HG03439 (cell line): Measurements from ENCODE around the gene DIAPH2.
A peak's percentile ranks its signal among the peaks of the same experiment; 100 is the strongest.

ENCODE experiments used
- ATAC-seq: cut with Tn5 transposase; IDR thresholded peaks from one replicate; pipeline ENCODE4 v1.9.1; 2021; ENCODE audit warnings: mild to moderate bottlenecking, moderate library complexity; ENCODE audit not compliant: unreplicated experiment

The DIAPH2 gene

GRCh38 chrX:97431281-97431680 lies 746.6 kb downstream of the DIAPH2 start:
- no peak for ATAC-seq

GRCh38 chrX:97446298-97446882 lies 761.7 kb downstream of the DIAPH2 start:
- no peak for ATAC-seq

- no peak for ATAC-seq
Observed at GRCh38 chrX:97447306-97447705, 762.7 kb downstream of the DIAPH2 start.

GRCh38 chrX:97452283-97452682 lies 767.6 kb downstream of the DIAPH2 start:
- ATAC-seq: no peak

- no peak for ATAC-seq
Observed at GRCh38 chrX:97461763-97462162, 777.1 kb downstream of the DIAPH2 start.

- no peak for ATAC-seq
Observed at GRCh38 chrX:97471071-97471470, 786.4 kb downstream of the DIAPH2 start.

- ATAC-seq: no peak
Observed at GRCh38 chrX:97474933-97475332, 790.3 kb downstream of the DIAPH2 start.

GRCh38 chrX:97479106-97479890 lies 794.7 kb downstream of the DIAPH2 start:
- no peak for ATAC-seq

- no peak for ATAC-seq
Observed at GRCh38 chrX:97481228-97481627, 796.6 kb downstream of the DIAPH2 start.

GRCh38 chrX:97482666-97483300 lies 798.1 kb downstream of the DIAPH2 start:
- ATAC-seq: no peak

GRCh38 chrX:97490656-97491055 lies 806.0 kb downstream of the DIAPH2 start:
- ATAC-seq: no peak

GRCh38 chrX:97494756-97495372 lies 810.2 kb downstream of the DIAPH2 start:
- ATAC-seq: peak; percentile 89

- no peak for ATAC-seq
Observed at GRCh38 chrX:97498093-97498492, 813.5 kb downstream of the DIAPH2 start.

GRCh38 chrX:97504431-97504830 lies 819.8 kb downstream of the DIAPH2 start:
- ATAC-seq: no peak

GRCh38 chrX:97517763-97518162 lies 833.1 kb downstream of the DIAPH2 start:
- no peak for ATAC-seq

- no peak for ATAC-seq
Observed at GRCh38 chrX:97522307-97522706, 837.7 kb downstream of the DIAPH2 start.

GRCh38 chrX:97524340-97524739 lies 839.7 kb downstream of the DIAPH2 start:
- no peak for ATAC-seq

- ATAC-seq: no peak
Observed at GRCh38 chrX:97524997-97525396, 840.4 kb downstream of the DIAPH2 start.

GRCh38 chrX:97525981-97526380 lies 841.3 kb downstream of the DIAPH2 start:
- no peak for ATAC-seq

- ATAC-seq: no peak
Observed at GRCh38 chrX:97527725-97528124, 843.1 kb downstream of the DIAPH2 start.

GRCh38 chrX:97529536-97530200 lies 845.0 kb downstream of the DIAPH2 start:
- no peak for ATAC-seq
